Fibroblast of lung (primary cell): ENCODE data around the gene GAS7. TPM values are rescaled to one million over a fixed set of nuclear protein-coding genes. Genes with fewer than 3 reads are reported as not detected.
A peak's percentile ranks its signal among the peaks of the same experiment; 100 is the strongest.

Source experiments
- DNase-seq, 2 donors: peaks; one replicate each; pipeline versions ENCODE4 v3.0.0 to v3.0.0-alpha.2; 2010; ENCODE audit warnings: low read depth in 2 of 2
- H2AFZ ChIP-seq: 2 replicates; pipeline ENCODE4 v1.5.1; 2012; ENCODE audit warnings: low read length, control low read depth, inconsistent platforms
- H3K27ac ChIP-seq: 2 replicates; pipeline ENCODE4 v1.5.1; 2011; ENCODE audit warnings: low read length, control low read depth; ENCODE audit not compliant: insufficient read depth
- H3K27me3 ChIP-seq: 2 replicates; pipeline ENCODE4 v1.5.1; 2011; ENCODE audit warnings: mild to moderate bottlenecking, low read length; ENCODE audit not compliant: control insufficient read depth, insufficient read depth
- H3K36me3 ChIP-seq: 2 replicates; pipeline ENCODE4 v1.5.1; 2011; ENCODE audit warnings: low read length; ENCODE audit not compliant: control insufficient read depth, insufficient read depth
- H3K4me1 ChIP-seq: 2 replicates; pipeline ENCODE4 v1.5.1; 2011; ENCODE audit warnings: low read length; ENCODE audit not compliant: control insufficient read depth, insufficient read depth; ENCODE audit errors: extremely low read depth
- H3K4me2 ChIP-seq: 2 replicates; pipeline ENCODE4 v1.5.1; 2011; ENCODE audit warnings: low read length, control low read depth; ENCODE audit not compliant: insufficient read depth; ENCODE audit errors: extremely low read depth
- H3K4me3 ChIP-seq, 4 experiments: fragments of 200-600 bp in 1 of 4; sonication (generic) in 1 of 4; replicated peaks in 1 of 4; 2 replicates each; pipeline ENCODE4 v1.5.1; 2011 to 2016; ENCODE audit warnings: low read length in 4 of 4, low read depth in 3 of 4, mild to moderate bottlenecking in 3 of 4, control low read depth in 2 of 4, inconsistent platforms in 1 of 4, mixed read lengths in 1 of 4; ENCODE audit not compliant: insufficient read depth in 1 of 4; ENCODE audit errors: control extremely low read depth in 1 of 4
- H3K79me2 ChIP-seq: 2 replicates; pipeline ENCODE4 v1.5.1; 2012; ENCODE audit warnings: mild to moderate bottlenecking, low read length, inconsistent platforms; ENCODE audit not compliant: control insufficient read depth, insufficient read depth
- H3K9ac ChIP-seq: 2 replicates; pipeline ENCODE4 v1.5.1; 2011; ENCODE audit warnings: mild to moderate bottlenecking, low read length, control low read depth; ENCODE audit not compliant: insufficient read depth
- H3K9me3 ChIP-seq: 2 replicates; pipeline ENCODE4 v1.5.1; 2012; ENCODE audit warnings: low read depth, low read length; ENCODE audit not compliant: control insufficient read depth, insufficient read depth
- H4K20me1 ChIP-seq: 2 replicates; pipeline ENCODE4 v1.5.1; 2011; ENCODE audit warnings: low read length; ENCODE audit not compliant: control insufficient read depth, insufficient read depth; ENCODE audit errors: extremely low read depth
- EZH2 ChIP-seq: IDR thresholded peaks from 2 replicates; pipeline ENCODE4 v1.5.1; 2012; ENCODE audit warnings: low read length, control low read depth, mild to moderate bottlenecking; ENCODE audit errors: missing control alignments
- polyA plus RNA-seq, 2 donors: library from polyadenylated mRNA; depleted of rRNA in 1 of 2; stranded (reverse) in 1 of 2; unstranded in 1 of 2; fragments of >200 nt; gene quantifications; 2 replicates each; pipeline ENCODE4 v1.2.1, GENCODE V29; 2011 to 2012; ENCODE audit warnings: missing spikeins in 1 of 2
- total RNA-seq: library from RNA; depleted of rRNA; stranded (reverse); fragments of >200 nt; gene quantifications from 2 replicates; pipeline ENCODE4 v1.2.1, GENCODE V29; 2014
- TF ChIP-seq, protein P1 (sequence below), 2 donors: IDR thresholded peaks in 1 of 2; conservative IDR thresholded peaks in 1 of 2; 1 replicate in 1 of 2; 2 replicates in 1 of 2; pipeline ENCODE4 v1.5.1; 2011 to 2012; ENCODE audit warnings: low read length in 2 of 2, control low read depth in 1 of 2, inconsistent platforms in 1 of 2, low read depth in 1 of 2, mild to moderate bottlenecking in 1 of 2

Gene GAS7
- total and polyA plus RNA-seq, 2 donors (not counting 1 experiment from before 2014, with no cell fraction given): 0.58 to 2.6 TPM

GRCh38 chr17:9979463-9979995 lies 218.9 kb downstream of the GAS7 start:
- Histone ChIP-seq H3K4me1 (no peaks in the 10 kb centered on the region), H3K79me2 (no peaks in the 10 kb centered on the region), H3K9me3 (no peaks in the 10 kb centered on the region), H3K4me3 (no peak overlapping the region), H2AFZ (no peak overlapping the region), H4K20me1 (no peaks in the 10 kb centered on the region), H3K36me3 (no peaks in the 10 kb centered on the region), H3K4me2 (no peak overlapping the region), H3K9ac (no peak overlapping the region), H3K27me3 (no peaks in the 10 kb centered on the region), H3K27ac (no peak overlapping the region)
- TF ChIP-seq, protein P1, sequence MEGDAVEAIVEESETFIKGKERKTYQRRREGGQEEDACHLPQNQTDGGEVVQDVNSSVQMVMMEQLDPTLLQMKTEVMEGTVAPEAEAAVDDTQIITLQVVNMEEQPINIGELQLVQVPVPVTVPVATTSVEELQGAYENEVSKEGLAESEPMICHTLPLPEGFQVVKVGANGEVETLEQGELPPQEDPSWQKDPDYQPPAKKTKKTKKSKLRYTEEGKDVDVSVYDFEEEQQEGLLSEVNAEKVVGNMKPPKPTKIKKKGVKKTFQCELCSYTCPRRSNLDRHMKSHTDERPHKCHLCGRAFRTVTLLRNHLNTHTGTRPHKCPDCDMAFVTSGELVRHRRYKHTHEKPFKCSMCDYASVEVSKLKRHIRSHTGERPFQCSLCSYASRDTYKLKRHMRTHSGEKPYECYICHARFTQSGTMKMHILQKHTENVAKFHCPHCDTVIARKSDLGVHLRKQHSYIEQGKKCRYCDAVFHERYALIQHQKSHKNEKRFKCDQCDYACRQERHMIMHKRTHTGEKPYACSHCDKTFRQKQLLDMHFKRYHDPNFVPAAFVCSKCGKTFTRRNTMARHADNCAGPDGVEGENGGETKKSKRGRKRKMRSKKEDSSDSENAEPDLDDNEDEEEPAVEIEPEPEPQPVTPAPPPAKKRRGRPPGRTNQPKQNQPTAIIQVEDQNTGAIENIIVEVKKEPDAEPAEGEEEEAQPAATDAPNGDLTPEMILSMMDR (conservative IDR thresholded peaks at IDR 0.05 in 1 of 2, IDR thresholded peaks at IDR 0.05 in 1 of 2; ENCODE audit: low read depth in 1 of 2, low read length in 2 of 2): no peak
- no peak for TF ChIP-seq EZH2
- peak in 1 of 2 donors; percentile 21 for DNase-seq

DNA sequence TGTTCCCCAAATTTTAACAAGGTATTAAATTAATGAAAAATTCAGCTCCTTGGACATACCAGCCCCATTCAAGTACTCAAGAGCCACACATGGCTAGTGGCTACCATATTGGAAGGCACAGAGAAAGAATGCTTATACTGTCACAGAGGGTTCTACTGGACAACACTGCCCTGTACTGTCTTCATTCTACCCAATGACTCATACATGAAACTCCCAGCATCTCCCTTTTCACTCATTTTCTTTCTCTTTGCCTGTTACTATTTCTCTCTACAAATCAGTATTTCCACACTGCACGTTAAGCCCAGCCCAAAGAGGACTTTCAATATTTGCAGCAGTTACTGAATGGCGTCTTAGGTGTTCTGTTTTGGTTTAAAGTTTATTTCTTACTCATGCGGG lies 221.2 kb downstream of the GAS7 start:
- H3K36me3 ChIP-seq: no peaks in the 10 kb centered on the region
- H3K27me3 ChIP-seq: no peaks in the 10 kb centered on the region
- no peaks in the 10 kb centered on the region for H3K79me2 ChIP-seq
- H2AFZ ChIP-seq: no peak overlapping the region
- no peak overlapping the region for H3K4me3 ChIP-seq
- no peaks in the 10 kb centered on the region for H4K20me1 ChIP-seq
- DNase-seq: no peak
- H3K4me2 ChIP-seq: no peak overlapping the region
- no peak for TF ChIP-seq EZH2
- TF ChIP-seq, protein P1 (conservative IDR thresholded peaks at IDR 0.05 in 1 of 2, IDR thresholded peaks at IDR 0.05 in 1 of 2; ENCODE audit: low read depth in 1 of 2, low read length in 2 of 2): no peak
- H3K4me1 ChIP-seq: no peaks in the 10 kb centered on the region
- H3K9ac ChIP-seq: no peak overlapping the region
- no peaks in the 10 kb centered on the region for H3K9me3 ChIP-seq
- no peak overlapping the region for H3K27ac ChIP-seq

DNA sequence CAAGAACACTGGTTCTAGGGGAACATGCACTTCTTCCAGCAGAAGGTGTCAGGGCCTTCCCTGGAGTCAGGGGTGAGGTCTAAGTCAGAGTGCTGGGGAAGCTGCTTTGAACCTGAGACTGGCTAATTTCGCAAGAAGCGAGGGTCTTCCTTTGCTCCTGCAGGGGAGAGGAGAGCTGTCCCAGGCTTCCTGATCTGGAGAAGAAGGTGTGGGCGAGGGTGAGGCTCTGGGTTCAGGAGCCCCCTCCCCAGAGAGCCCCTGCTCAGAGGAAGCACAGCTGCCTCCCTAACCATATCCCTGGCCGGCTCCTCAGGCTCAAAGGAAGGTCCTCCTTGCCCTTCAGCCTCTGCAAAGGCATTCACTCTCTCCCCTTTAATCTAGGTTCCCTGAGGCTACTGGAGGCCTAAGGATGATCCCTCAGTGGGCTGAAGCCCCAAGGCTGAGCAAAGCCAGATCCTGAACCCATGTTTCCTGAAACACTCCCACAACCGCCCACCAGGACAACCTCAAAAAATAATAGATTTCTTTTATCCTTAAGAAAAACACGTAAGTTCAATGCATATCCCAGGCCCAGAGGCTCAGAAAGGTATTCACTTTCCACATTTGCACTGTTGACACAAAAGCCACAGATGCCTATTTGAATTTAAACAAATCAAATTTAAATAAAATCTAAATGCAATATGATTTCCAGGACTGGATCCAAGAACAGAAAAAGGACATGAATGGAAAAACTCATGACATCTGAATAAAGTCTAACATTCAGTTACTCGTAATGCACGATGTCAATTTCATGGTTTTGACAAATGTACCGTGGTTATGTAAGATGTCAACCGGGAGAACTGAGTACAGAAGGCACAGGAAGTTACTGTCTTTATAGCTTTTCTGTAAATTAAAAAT lies 221.9 kb downstream of the GAS7 start:
- Histone ChIP-seq H3K36me3 (no peaks in the 10 kb centered on the region), H3K9ac (no peak overlapping the region), H3K27me3 (no peaks in the 10 kb centered on the region)

More for the DNA sequence above, 221.9 kb downstream of the GAS7 start:
- H3K27ac ChIP-seq: no peak overlapping the region
- no peak for DNase-seq
- no peak overlapping the region for H3K4me3 ChIP-seq
- TF ChIP-seq, protein P1 (conservative IDR thresholded peaks at IDR 0.05 in 1 of 2, IDR thresholded peaks at IDR 0.05 in 1 of 2; ENCODE audit: low read depth in 1 of 2, low read length in 2 of 2): no peak
- no peak for TF ChIP-seq EZH2
- no peaks in the 10 kb centered on the region for H4K20me1 ChIP-seq
- H3K4me2 ChIP-seq: no peak overlapping the region
- H3K79me2 ChIP-seq: no peaks in the 10 kb centered on the region
- H3K9me3 ChIP-seq: no peaks in the 10 kb centered on the region
- H2AFZ ChIP-seq: no peak overlapping the region
- H3K4me1 ChIP-seq: no peaks in the 10 kb centered on the region
